ENCODE results near the gene C22orf42. TPM values are rescaled to one million over a fixed set of nuclear protein-coding genes. Genes with fewer than 3 reads are reported as not detected.
A peak's percentile ranks its signal among the peaks of the same experiment; 100 is the strongest.

C22orf42 gene
- total RNA-seq, 2 donors from 2014 or later = 0.20 TPM; not detected in 1

GRCh38 chr22:32132126-32132525, 27.0 kb downstream of the C22orf42 start:
- H3K4me3 Mint-ChIP-seq = no peak overlapping the region

DNA sequence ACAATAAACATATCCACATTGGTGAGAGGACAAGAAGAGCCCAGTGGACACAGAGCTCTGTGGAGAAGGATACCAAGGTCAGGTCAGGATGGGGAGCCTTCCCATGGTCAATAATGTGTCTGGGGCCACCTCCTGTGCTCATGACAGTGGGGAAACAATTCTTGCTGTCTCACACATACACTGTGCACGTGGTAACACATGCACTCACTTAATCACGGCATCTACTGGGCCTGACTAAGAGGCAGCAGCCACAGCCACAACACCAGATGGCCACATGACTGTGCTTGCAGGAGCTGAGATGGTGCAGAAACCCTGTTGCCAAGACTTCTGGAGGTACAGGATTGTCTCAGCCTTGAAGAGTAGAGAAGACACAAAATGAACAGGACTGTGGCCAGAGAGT, 28.6 kb downstream of the C22orf42 start:
- peaks cover 8% of the 10 kb centered on the region for H3K4me1 Mint-ChIP-seq

More at GRCh38 chr22:32132126-32132525, 27.0 kb downstream of the C22orf42 start:
- 92 to 94% methylated on average over 10 to 11 of the region's 11 CpGs for WGBS, 2 experiments (ENCODE audit: insufficient coverage in 1 of 2, insufficient read length in 1 of 2)
- H3K9me3 ChIP-seq (ENCODE audit: control insufficient read depth, low read length) = no peaks in the 10 kb centered on the region
- H3K36me3 ChIP-seq (ENCODE audit: control insufficient read depth, insufficient read depth, low read length) = no peaks in the 10 kb centered on the region
- no peak overlapping the region for H3K4me3 ChIP-seq (ENCODE audit: low read length)
- H3K27me3 ChIP-seq (ENCODE audit: control insufficient read depth, insufficient read depth, low read length, poor library complexity, severe bottlenecking) = no peaks in the 10 kb centered on the region
- no peak for DNase-seq
- no peak overlapping the region for H3K9ac ChIP-seq (ENCODE audit: extremely low read depth, low read length, poor library complexity, severe bottlenecking)
- H3K9me3 Mint-ChIP-seq = no peaks in the 10 kb centered on the region
- peaks cover 12% of the 10 kb centered on the region for H3K4me1 Mint-ChIP-seq
- H3K27ac ChIP-seq (ENCODE audit: low read depth, low read length) = no peak overlapping the region
- no peaks in the 10 kb centered on the region for H3K27me3 Mint-ChIP-seq (ENCODE audit: insufficient read depth)
- no peaks in the 10 kb centered on the region for H3K36me3 Mint-ChIP-seq (ENCODE audit: low read depth)
- no peak overlapping the region for H3K27ac Mint-ChIP-seq
- TF ChIP-seq, protein P1, sequence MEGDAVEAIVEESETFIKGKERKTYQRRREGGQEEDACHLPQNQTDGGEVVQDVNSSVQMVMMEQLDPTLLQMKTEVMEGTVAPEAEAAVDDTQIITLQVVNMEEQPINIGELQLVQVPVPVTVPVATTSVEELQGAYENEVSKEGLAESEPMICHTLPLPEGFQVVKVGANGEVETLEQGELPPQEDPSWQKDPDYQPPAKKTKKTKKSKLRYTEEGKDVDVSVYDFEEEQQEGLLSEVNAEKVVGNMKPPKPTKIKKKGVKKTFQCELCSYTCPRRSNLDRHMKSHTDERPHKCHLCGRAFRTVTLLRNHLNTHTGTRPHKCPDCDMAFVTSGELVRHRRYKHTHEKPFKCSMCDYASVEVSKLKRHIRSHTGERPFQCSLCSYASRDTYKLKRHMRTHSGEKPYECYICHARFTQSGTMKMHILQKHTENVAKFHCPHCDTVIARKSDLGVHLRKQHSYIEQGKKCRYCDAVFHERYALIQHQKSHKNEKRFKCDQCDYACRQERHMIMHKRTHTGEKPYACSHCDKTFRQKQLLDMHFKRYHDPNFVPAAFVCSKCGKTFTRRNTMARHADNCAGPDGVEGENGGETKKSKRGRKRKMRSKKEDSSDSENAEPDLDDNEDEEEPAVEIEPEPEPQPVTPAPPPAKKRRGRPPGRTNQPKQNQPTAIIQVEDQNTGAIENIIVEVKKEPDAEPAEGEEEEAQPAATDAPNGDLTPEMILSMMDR (conservative IDR thresholded peaks at IDR 0.05) = no peak
- H3K4me1 ChIP-seq (ENCODE audit: control insufficient read depth, insufficient read depth, low read length) = peaks cover 3% of the 10 kb centered on the region

DNA sequence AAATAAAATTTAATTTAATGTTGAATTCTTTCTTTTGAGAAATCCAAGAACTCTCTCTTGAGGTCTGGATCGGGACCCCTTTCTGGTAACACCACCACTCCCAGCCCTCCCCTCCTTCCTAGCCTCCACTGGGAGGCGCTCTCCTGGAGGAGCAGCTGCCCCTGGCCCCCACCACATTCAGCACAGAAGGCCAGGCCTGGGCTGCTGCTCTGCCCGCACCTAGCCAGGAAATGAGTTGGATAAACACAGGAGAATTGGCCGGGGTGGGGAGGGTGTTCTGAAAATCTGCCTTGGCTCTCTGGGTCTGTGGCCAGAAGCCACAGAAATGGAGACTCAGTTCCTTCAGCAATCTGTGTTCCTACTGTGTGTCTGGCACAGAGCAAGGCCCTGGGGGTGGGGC, 31.2 kb downstream of the C22orf42 start:
- WGBS, 2 experiments (ENCODE audit: insufficient coverage in 1 of 2, insufficient read length in 1 of 2) = 81 to 83% methylated on average over 2 to 4 of the region's 4 CpGs
- no peaks in the 10 kb centered on the region for H3K27me3 Mint-ChIP-seq (ENCODE audit: insufficient read depth)
- peaks cover 14% of the 10 kb centered on the region for H3K4me1 Mint-ChIP-seq
- H3K27ac ChIP-seq (ENCODE audit: low read depth, low read length) = no peak overlapping the region
- TF ChIP-seq, protein P1 (conservative IDR thresholded peaks at IDR 0.05) = peak; percentile 86
- H3K4me1 ChIP-seq (ENCODE audit: control insufficient read depth, insufficient read depth, low read length) = no peaks in the 10 kb centered on the region
- H3K36me3 Mint-ChIP-seq (ENCODE audit: low read depth) = no peaks in the 10 kb centered on the region
- no peaks in the 10 kb centered on the region for H3K9me3 Mint-ChIP-seq
- H3K27me3 ChIP-seq (ENCODE audit: control insufficient read depth, insufficient read depth, low read length, poor library complexity, severe bottlenecking) = no peaks in the 10 kb centered on the region
- H3K4me3 Mint-ChIP-seq = no peak overlapping the region
- H3K36me3 ChIP-seq (ENCODE audit: control insufficient read depth, insufficient read depth, low read length) = no peaks in the 10 kb centered on the region
- peak overlapping the region; percentile 48 for H3K27ac Mint-ChIP-seq
- H3K9me3 ChIP-seq (ENCODE audit: control insufficient read depth, low read length) = no peaks in the 10 kb centered on the region
- no peak overlapping the region for H3K9ac ChIP-seq (ENCODE audit: extremely low read depth, low read length, poor library complexity, severe bottlenecking)
- DNase-seq = peak; percentile 85
- H3K4me3 ChIP-seq (ENCODE audit: low read length) = no peak overlapping the region

More for the DNA sequence above, 28.6 kb downstream of the C22orf42 start:
- H3K4me3 ChIP-seq (ENCODE audit: low read length) = no peak overlapping the region
- no peak overlapping the region for H3K9ac ChIP-seq (ENCODE audit: extremely low read depth, low read length, poor library complexity, severe bottlenecking)
- TF ChIP-seq, protein P1 (conservative IDR thresholded peaks at IDR 0.05) = no peak
- H3K36me3 Mint-ChIP-seq (ENCODE audit: low read depth) = no peaks in the 10 kb centered on the region
- WGBS, 2 experiments (ENCODE audit: insufficient coverage in 1 of 2, insufficient read length in 1 of 2) = 91 to 96% methylated on average over 2 of the region's 2 CpGs
- DNase-seq = no peak
- H3K4me3 Mint-ChIP-seq = no peak overlapping the region
- no peak overlapping the region for H3K27ac ChIP-seq (ENCODE audit: low read depth, low read length)
- H3K27ac Mint-ChIP-seq = no peak overlapping the region
- no peaks in the 10 kb centered on the region for H3K9me3 ChIP-seq (ENCODE audit: control insufficient read depth, low read length)
- H3K27me3 ChIP-seq (ENCODE audit: control insufficient read depth, insufficient read depth, low read length, poor library complexity, severe bottlenecking) = no peaks in the 10 kb centered on the region
- H3K36me3 ChIP-seq (ENCODE audit: control insufficient read depth, insufficient read depth, low read length) = no peaks in the 10 kb centered on the region
- H3K27me3 Mint-ChIP-seq (ENCODE audit: insufficient read depth) = no peaks in the 10 kb centered on the region
- no peaks in the 10 kb centered on the region for H3K4me1 ChIP-seq (ENCODE audit: control insufficient read depth, insufficient read depth, low read length)
- H3K9me3 Mint-ChIP-seq = no peaks in the 10 kb centered on the region
